ENCODE results near the gene ZNF546.

Gene ZNF546

GRCh38 chr19:40055832-40056504, 59.1 kb downstream of the ZNF546 start, which contains the start of gene ZNF780B:
Gene ZNF780B, minus strand, starts transcription at chr19:40056231. Its CDS starts 5,899 bp downstream, at chr19:40050332.
- peak; percentile 38 for DNase-seq (ENCODE audit: low read depth)

GRCh38 chr19:40056505-40056904, 59.6 kb downstream of the ZNF546 start:
- DNase-seq (ENCODE audit: low read depth): no peak

GRCh38 chr19:40057166-40057565, 60.3 kb downstream of the ZNF546 start:
- no peak for DNase-seq (ENCODE audit: low read depth)

DNA sequence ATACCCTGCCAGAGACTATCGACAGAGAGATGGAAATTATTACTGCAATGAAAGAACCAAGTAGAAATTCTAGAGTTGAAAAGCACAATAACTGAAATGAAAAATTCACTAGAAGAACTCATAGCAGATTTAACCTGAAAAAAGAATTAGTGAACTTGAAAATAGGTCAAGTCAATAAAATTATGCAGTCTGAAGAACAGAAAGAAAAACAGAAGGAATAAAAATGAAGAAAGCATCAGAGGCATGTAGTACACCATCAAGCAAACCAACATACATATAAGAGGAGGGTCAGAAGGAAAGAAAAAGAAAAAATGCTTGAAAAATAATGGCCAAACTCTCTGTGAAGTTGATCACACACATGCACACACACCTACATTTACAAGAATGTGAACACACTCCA, 62.8 kb downstream of the ZNF546 start:
- DNase-seq (ENCODE audit: low read depth): no peak

GRCh38 chr19:40070058-40070457, 73.2 kb downstream of the ZNF546 start:
- no peak for DNase-seq (ENCODE audit: low read depth)
